CD4-positive, alpha-beta T cell treated with Interleukin-6 for 4 hours (primary cell): Measurements from ENCODE around the gene CASTOR1.

ENCODE experiments used
- DNase-seq: peaks from one replicate; pipeline ENCODE4 v3.0.0-alpha.2; 2020; ENCODE audit warnings: mixed read lengths

The CASTOR1 gene

DNA sequence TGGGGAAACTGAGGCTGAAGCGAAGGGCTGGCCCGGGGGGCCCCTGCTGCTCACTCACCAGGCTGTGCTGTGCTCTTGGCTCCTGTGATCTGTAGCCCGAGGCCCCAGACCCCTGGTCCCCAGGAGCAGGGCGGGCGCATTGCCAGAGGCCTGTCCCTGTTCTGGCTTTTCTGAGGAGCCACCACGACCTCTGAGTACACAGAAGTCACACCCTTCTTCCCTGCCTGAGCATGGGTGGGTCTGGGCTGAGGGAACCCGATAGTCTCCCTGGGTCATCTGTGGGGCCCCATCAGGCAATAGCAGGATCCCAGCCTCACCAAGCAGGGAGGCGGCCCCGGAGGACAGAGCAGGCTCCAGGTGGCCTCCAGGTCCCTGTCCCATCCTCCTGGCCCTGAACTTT lies 5.1 kb downstream of the CASTOR1 start:
- no peak for DNase-seq

- DNase-seq: no peak
These were observed 6.0 kb downstream of the CASTOR1 start for GRCh38 chr22:30283342-30283741.

DNA sequence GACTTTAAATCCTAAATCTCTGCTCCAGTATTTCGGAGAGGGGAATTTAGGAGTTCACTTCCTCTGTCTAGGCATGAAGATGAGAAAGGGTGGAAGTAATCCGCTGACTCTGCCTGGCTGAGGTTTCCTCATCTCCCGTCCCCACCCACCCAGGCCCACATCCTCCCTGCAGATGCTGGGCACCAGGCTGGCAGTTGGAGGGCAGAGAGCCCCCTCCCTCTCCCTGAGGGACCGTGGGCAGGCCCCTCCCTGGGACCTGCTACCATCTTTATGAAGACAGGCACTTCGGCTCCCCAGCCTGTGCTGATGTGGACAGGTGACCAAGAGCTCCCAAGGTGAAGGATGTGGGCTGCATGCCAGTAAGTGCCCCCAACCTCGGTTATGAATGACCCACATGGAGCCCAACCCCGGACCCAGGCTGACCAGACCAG lies 6.7 kb downstream of the CASTOR1 start:
- no peak for DNase-seq

DNA sequence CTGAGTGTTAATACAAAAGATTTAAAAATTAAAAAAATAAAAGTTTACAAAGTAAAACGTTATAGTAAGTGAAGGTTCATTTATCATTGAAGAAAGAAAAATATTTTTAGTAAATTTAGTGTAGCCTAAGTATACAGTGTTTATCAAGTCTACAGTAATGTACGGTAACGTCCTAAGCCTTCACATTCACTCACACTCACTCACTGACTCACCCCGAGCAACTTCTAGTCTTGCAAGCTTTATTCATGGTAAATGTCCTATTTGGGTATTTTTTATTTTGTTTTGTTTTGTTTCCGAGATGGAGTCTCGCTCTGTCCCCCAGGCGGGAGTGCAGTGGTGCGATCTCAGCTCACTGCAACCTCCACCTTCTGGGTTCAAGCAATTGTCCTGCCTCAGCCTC lies 8.8 kb downstream of the CASTOR1 start:
- no peak for DNase-seq

DNA sequence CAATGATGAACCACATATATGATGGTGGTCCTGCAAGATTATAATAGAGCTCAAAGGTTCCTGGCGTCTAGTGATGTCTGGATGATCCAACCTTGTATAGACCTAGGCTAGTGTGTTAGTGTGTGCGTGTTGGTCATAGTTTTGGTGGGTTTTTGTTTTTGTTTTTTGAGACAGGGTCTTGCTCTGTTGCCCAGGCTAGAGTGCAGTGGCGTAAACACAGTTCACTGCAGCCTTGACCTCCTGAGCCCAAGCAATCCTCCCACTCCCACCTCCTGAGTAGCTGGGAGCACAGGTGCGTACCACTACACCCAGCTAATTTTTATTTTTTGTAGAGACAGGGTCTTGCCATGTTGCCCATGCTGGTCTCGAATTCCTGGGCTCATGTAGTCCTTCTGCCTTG lies 9.4 kb downstream of the CASTOR1 start:
- no peak for DNase-seq

GRCh38 chr22:30279046-30279788 lies 10.1 kb downstream of the CASTOR1 start:
- DNase-seq: no peak

DNA sequence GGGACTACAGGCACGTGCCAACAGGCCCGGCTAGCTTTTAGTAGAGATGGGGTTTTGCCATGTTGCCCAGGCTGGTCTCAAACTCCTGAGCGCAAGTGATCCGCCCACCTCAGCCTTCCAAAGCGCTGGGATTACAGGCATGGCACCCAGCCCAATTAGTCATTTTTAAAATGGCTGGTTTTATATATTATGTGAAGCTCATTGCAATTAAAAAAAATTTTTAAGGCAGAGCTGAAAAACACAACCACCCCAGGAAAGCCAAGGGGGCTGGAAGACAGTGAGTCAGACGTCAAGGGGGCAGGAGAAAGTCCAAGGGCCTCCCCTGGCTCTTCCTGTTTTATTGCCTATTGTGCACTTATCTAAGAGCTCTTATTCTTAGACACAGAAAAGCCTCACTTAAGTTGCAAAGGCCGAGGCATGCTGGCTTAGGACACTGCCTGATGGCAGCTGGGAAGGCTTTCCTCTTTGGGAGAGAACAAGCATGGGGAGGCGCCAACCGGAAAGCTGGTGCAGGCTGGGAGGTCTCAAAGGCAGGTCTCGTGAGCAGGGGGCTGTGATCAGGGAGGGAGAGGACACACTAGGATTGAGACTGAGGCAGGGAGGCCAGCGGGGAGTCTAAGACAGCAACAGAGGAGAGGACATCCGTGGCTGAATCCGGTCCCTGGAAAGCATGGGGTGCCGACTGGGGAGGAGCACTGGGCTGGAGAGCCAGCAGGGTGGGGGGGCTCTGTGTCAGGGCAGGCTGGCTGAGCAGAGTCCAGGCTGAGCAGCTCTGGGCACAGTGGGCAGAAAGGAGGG lies 11.6 kb downstream of the CASTOR1 start:
- DNase-seq: no peak

- DNase-seq: no peak
These were observed 13.3 kb downstream of the CASTOR1 start for GRCh38 chr22:30276039-30276438.

GRCh38 chr22:30275625-30276024 lies 13.7 kb downstream of the CASTOR1 start:
- DNase-seq: peak; percentile 52

GRCh38 chr22:30274437-30274812 lies 14.9 kb downstream of the CASTOR1 start:
- DNase-seq: no peak

DNA sequence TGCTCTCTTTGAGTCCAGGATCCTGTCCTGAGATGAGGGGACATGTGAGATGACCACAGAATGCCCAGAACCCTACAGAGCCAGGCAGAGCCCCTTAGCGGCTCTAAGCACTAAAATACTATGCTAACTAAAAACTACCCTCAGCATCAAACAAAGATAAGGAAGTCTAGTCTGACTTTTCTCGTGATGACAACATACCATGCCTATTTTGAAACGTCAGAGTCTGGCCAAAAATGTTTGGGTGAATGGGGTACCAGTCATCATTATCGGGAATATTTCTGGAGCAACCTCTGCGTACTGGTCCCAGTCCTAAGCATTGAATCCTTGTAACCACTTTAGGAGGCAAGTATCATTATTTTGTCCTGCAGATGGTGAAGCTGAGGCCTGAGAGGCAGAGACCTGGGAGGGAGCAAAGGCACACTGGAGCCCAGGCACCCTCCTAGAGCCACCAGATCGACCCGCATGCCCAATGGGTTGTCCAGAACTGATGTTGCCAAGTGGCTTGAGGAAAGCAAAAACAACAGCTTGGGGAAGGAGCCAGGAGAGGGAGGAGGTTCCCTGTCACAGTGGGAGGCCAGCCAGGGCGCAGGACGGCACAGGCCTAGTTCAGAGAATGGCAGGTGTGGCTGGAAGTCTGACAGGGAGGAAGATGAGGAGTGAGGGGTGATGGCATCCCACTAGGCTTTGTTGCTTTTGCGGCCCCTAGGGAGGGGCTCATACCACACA lies 15.4 kb downstream of the CASTOR1 start:
- DNase-seq: no peak

GRCh38 chr22:30272781-30273601 lies 16.3 kb downstream of the CASTOR1 start:
- DNase-seq: no peak

DNA sequence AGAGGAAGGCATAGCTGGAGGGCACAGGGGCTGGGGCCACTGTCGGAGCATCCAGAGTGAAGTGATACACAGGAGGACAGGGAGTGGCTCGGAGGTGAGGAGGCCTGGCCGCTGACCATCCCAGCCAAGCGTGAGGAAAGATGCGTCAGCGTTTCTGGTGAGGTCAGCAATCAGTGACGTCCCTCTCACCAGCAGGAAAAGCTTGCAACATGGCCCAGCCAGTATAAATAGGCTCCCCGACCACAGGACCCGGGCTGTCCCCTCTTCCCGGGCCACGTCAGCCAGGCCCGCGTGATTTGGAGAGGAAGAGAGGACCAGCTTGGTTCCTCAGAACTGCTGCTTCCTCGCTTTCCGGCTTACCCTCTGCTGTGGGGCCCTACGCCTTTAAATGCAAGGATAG lies 18.5 kb downstream of the CASTOR1 start:
- DNase-seq: no peak

- DNase-seq: no peak
These were observed 21.0 kb downstream of the CASTOR1 start for GRCh38 chr22:30268331-30268730.

GRCh38 chr22:30267382-30268302 lies 21.7 kb downstream of the CASTOR1 start:
- peak; percentile 62 for DNase-seq

DNA sequence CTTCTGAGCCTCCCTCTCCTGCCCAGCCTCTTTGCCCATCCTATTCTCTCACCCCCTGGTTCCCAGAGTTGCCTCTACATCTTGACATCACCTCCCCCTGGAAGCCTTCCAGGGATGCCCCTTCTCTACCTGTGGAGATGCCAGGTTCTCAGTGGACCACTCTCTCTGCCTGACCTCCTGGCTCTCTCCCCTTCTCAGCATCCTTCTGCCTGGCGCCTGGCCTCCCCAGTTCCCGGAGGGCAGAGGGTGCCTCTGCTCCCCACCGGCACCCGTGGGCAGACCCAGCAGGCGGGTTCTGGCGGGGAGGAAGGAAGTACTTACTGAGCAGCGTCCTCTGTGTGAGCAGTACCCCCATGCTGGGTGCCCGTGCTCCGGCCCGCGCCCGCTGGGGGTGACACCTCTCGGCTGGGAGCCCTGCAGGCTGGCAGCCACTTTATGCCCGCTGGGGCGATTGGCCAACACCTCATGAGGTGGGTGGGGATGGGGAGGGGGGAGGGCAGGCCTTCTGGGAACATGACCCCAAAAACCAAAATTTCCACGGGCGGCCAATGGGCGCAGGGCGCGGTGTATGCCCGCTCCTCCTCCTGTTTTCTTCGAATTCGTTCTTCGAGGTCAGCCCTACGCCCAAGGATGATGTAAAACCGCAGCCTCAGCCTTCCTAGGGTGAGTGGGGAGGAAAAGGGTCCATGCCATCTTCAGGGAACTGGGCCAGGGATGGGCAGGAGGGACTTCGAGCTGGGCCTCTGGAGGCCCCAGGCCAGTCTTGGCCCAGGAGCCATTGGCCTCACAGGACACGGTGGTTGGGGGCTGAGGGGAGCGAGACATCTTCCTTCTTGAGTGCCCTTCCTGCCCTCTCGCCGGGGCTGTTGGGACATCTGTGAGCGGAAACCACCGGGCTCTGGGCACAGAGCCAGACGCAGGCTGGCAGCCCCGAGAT lies 22.6 kb downstream of the CASTOR1 start, which contains the start of gene OSM:
Gene OSM (minus strand): TSS at position 407 of the 937 bp plus-strand sequence. CDS start 52 bp downstream, at position 355.
- DNase-seq: peak; percentile 75

GRCh38 chr22:30265823-30266444 lies 23.4 kb downstream of the CASTOR1 start:
- DNase-seq: peak; percentile 86

DNA sequence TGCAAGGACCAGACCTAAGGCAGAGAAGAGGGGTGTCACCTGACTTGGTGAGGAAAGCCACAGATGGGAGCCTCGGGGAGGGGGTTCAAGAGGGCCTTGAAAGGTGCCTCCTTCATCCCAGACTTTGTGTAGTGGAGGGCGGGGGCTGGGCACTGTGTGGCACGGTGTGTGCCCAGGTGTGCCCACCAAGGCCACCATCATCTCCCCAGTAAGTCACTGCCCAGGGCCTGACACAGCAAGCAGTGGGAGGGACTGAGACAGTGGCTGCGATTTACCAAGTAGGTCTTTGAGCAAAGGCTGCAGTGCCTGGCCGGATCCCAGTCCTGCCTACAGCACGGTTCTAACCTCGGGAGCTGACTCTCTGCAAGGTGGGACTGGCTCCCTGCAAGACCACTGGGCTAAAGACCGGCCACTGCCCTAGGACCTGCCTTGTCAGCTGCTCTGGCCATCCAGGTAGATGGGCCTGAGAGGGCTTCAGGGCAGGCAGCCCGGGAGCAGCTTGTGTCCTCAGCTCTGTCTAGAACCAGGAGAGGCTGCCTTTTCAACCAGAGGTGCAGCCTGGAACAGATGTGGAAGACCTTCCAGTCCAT lies 24.1 kb downstream of the CASTOR1 start:
- no peak for DNase-seq

DNA sequence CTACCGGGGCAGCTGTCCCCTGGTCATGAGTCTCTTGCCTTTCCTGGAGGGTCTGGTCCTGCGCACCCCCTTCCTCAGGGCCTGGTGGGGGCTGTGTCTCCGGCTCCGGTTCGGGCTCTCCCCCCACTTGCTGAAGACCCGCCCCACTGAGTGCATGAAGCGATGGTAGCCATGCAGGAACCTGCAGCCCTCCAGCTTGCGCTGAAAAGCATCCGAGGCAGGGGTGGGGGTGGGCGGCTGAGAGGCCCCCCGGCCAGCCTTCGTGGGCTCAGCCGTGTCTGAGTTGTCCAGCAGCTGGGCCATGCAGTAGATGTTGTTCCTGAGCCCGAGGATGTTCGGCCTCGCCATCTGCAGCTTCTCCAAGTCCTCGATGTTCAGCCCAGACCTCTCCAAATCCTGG lies 25.4 kb downstream of the CASTOR1 start:
- no peak for DNase-seq
